Epithelial cell of proximal tubule (primary cell): ENCODE measurements around the gene PEAK1. TPM values are rescaled to one million over a fixed set of nuclear protein-coding genes. Genes with fewer than 3 reads are reported as not detected.

Experiments used
- DNase-seq: peaks from one replicate; pipeline ENCODE4 v3.0.0-alpha.2; 2011; ENCODE audit warnings: low read depth
- H3K4me3 ChIP-seq: 2 replicates; pipeline ENCODE4 v1.5.1; 2011; ENCODE audit warnings: low read depth, mild to moderate bottlenecking, low read length
- CTCF ChIP-seq: conservative IDR thresholded peaks from 2 replicates; pipeline ENCODE4 v1.5.1; 2012; ENCODE audit warnings: low read depth, mild to moderate bottlenecking, low read length
- total RNA-seq: library from RNA; depleted of rRNA; stranded (reverse); fragments of >200 nt; gene quantifications from 2 replicates; pipeline ENCODE4 v1.2.3, GENCODE V29; 2015

The PEAK1 gene
- total RNA-seq, 1 donor from 2014 or later, result 8.1 TPM

GRCh38 chr15:77120576-77120975, 299.3 kb downstream of the PEAK1 start:
- TF ChIP-seq CTCF, result no peak
- no peak for DNase-seq
- H3K4me3 ChIP-seq, result no peak overlapping the region

GRCh38 chr15:77119446-77119845, 300.5 kb downstream of the PEAK1 start:
- no peak for DNase-seq

GRCh38 chr15:77118882-77119321, 301.0 kb downstream of the PEAK1 start:
- DNase-seq, result no peak
- TF ChIP-seq CTCF, result peak; percentile 89
- no peak overlapping the region for H3K4me3 ChIP-seq

More at GRCh38 chr15:77119446-77119845, 300.5 kb downstream of the PEAK1 start:
- no peak overlapping the region for H3K4me3 ChIP-seq
- TF ChIP-seq CTCF, result no peak

- H3K4me3 ChIP-seq, result no peak overlapping the region
- no peak for DNase-seq
- TF ChIP-seq CTCF, result no peak
Observed at GRCh38 chr15:77115179-77115578, 304.7 kb downstream of the PEAK1 start.

GRCh38 chr15:77112838-77113504, 306.9 kb downstream of the PEAK1 start:
- peak; percentile 9 for TF ChIP-seq CTCF
- no peak for DNase-seq
- H3K4me3 ChIP-seq, result no peak overlapping the region

- no peak for TF ChIP-seq CTCF
- DNase-seq, result no peak
- H3K4me3 ChIP-seq, result no peak overlapping the region
Observed at GRCh38 chr15:77111789-77112188, 308.1 kb downstream of the PEAK1 start.
